ENCODE data around the gene PFAS. TPM values are rescaled to one million over a fixed set of nuclear protein-coding genes. Genes with fewer than 3 reads are reported as not detected.

Gene PFAS
- total and polyA plus RNA-seq, 2 experiments from 2014 or later: 96.1 to 168 TPM

- no peak overlapping the region for H3K4me2 ChIP-seq
- no peaks in the 10 kb centered on the region for H3F3A ChIP-seq (replicated peaks; ENCODE audit: low read depth)
- peaks cover 31% of the 10 kb centered on the region for H3K36me3 ChIP-seq (ENCODE audit: insufficient read depth)
- H3K9me2 ChIP-seq (ENCODE audit: insufficient read depth): no peaks in the 10 kb centered on the region
- H3K4me1 ChIP-seq (ENCODE audit: insufficient read depth): no peaks in the 10 kb centered on the region
- no peak overlapping the region for H2AFZ ChIP-seq
- no peak for TF ChIP-seq NANOG (IDR thresholded peaks at IDR 0.05; ENCODE audit: borderline replicate concordance)
- TF ChIP-seq, protein P1, sequence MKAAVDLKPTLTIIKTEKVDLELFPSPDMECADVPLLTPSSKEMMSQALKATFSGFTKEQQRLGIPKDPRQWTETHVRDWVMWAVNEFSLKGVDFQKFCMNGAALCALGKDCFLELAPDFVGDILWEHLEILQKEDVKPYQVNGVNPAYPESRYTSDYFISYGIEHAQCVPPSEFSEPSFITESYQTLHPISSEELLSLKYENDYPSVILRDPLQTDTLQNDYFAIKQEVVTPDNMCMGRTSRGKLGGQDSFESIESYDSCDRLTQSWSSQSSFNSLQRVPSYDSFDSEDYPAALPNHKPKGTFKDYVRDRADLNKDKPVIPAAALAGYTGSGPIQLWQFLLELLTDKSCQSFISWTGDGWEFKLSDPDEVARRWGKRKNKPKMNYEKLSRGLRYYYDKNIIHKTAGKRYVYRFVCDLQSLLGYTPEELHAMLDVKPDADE (IDR thresholded peaks at IDR 0.05): no peak
- TF ChIP-seq ZNF331 (CRISPR knock-in tag; IDR thresholded peaks at IDR 0.05; ENCODE audit: low read depth): no peak
- TF ChIP-seq EZH2 (IDR thresholded peaks at IDR 0.05; ENCODE audit: low read depth, unreplicated experiment): no peak
- TF ChIP-seq, protein P2, sequence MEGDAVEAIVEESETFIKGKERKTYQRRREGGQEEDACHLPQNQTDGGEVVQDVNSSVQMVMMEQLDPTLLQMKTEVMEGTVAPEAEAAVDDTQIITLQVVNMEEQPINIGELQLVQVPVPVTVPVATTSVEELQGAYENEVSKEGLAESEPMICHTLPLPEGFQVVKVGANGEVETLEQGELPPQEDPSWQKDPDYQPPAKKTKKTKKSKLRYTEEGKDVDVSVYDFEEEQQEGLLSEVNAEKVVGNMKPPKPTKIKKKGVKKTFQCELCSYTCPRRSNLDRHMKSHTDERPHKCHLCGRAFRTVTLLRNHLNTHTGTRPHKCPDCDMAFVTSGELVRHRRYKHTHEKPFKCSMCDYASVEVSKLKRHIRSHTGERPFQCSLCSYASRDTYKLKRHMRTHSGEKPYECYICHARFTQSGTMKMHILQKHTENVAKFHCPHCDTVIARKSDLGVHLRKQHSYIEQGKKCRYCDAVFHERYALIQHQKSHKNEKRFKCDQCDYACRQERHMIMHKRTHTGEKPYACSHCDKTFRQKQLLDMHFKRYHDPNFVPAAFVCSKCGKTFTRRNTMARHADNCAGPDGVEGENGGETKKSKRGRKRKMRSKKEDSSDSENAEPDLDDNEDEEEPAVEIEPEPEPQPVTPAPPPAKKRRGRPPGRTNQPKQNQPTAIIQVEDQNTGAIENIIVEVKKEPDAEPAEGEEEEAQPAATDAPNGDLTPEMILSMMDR (conservative IDR thresholded peaks at IDR 0.05; ENCODE audit: low read depth in 2 of 2): no peak
- no peak for TF ChIP-seq CREB1 (CRISPR knock-in tag; IDR thresholded peaks at IDR 0.05; ENCODE audit: low read depth)
- TF ChIP-seq, protein P3, sequence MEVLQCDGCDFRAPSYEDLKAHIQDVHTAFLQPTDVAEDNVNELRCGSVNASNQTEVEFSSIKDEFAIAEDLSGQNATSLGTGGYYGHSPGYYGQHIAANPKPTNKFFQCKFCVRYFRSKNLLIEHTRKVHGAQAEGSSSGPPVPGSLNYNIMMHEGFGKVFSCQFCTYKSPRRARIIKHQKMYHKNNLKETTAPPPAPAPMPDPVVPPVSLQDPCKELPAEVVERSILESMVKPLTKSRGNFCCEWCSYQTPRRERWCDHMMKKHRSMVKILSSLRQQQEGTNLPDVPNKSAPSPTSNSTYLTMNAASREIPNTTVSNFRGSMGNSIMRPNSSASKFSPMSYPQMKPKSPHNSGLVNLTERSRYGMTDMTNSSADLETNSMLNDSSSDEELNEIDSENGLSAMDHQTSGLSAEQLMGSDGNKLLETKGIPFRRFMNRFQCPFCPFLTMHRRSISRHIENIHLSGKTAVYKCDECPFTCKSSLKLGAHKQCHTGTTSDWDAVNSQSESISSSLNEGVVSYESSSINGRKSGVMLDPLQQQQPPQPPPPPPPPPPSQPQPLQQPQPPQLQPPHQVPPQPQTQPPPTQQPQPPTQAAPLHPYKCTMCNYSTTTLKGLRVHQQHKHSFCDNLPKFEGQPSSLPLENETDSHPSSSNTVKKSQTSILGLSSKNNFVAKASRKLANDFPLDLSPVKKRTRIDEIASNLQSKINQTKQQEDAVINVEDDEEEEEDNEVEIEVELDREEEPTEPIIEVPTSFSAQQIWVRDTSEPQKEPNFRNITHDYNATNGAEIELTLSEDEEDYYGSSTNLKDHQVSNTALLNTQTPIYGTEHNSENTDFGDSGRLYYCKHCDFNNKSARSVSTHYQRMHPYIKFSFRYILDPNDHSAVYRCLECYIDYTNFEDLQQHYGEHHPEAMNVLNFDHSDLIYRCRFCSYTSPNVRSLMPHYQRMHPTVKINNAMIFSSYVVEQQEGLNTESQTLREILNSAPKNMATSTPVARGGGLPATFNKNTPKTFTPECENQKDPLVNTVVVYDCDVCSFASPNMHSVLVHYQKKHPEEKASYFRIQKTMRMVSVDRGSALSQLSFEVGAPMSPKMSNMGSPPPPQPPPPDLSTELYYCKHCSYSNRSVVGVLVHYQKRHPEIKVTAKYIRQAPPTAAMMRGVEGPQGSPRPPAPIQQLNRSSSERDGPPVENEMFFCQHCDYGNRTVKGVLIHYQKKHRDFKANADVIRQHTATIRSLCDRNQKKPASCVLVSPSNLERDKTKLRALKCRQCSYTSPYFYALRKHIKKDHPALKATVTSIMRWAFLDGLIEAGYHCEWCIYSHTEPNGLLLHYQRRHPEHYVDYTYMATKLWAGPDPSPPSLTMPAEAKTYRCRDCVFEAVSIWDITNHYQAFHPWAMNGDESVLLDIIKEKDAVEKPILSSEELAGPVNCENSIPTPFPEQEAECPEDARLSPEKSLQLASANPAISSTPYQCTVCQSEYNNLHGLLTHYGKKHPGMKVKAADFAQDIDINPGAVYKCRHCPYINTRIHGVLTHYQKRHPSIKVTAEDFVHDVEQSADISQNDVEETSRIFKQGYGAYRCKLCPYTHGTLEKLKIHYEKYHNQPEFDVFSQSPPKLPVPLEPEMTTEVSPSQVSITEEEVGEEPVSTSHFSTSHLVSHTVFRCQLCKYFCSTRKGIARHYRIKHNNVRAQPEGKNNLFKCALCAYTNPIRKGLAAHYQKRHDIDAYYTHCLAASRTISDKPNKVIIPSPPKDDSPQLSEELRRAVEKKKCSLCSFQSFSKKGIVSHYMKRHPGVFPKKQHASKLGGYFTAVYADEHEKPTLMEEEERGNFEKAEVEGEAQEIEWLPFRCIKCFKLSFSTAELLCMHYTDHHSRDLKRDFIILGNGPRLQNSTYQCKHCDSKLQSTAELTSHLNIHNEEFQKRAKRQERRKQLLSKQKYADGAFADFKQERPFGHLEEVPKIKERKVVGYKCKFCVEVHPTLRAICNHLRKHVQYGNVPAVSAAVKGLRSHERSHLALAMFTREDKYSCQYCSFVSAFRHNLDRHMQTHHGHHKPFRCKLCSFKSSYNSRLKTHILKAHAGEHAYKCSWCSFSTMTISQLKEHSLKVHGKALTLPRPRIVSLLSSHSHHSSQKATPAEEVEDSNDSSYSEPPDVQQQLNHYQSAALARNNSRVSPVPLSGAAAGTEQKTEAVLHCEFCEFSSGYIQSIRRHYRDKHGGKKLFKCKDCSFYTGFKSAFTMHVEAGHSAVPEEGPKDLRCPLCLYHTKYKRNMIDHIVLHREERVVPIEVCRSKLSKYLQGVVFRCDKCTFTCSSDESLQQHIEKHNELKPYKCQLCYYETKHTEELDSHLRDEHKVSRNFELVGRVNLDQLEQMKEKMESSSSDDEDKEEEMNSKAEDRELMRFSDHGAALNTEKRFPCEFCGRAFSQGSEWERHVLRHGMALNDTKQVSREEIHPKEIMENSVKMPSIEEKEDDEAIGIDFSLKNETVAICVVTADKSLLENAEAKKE (CRISPR knock-in tag; IDR thresholded peaks at IDR 0.05): no peak
- TF ChIP-seq ZNF114 (CRISPR knock-in tag; IDR thresholded peaks at IDR 0.05): no peak
- TF ChIP-seq JUNB (IDR thresholded peaks at IDR 0.05; ENCODE audit: unreplicated experiment): no peak
- no peak for TF ChIP-seq EZH2phosphoT487 (IDR thresholded peaks at IDR 0.05; ENCODE audit: unreplicated experiment)
- TF ChIP-seq, protein P4, sequence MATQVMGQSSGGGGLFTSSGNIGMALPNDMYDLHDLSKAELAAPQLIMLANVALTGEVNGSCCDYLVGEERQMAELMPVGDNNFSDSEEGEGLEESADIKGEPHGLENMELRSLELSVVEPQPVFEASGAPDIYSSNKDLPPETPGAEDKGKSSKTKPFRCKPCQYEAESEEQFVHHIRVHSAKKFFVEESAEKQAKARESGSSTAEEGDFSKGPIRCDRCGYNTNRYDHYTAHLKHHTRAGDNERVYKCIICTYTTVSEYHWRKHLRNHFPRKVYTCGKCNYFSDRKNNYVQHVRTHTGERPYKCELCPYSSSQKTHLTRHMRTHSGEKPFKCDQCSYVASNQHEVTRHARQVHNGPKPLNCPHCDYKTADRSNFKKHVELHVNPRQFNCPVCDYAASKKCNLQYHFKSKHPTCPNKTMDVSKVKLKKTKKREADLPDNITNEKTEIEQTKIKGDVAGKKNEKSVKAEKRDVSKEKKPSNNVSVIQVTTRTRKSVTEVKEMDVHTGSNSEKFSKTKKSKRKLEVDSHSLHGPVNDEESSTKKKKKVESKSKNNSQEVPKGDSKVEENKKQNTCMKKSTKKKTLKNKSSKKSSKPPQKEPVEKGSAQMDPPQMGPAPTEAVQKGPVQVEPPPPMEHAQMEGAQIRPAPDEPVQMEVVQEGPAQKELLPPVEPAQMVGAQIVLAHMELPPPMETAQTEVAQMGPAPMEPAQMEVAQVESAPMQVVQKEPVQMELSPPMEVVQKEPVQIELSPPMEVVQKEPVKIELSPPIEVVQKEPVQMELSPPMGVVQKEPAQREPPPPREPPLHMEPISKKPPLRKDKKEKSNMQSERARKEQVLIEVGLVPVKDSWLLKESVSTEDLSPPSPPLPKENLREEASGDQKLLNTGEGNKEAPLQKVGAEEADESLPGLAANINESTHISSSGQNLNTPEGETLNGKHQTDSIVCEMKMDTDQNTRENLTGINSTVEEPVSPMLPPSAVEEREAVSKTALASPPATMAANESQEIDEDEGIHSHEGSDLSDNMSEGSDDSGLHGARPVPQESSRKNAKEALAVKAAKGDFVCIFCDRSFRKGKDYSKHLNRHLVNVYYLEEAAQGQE (IDR thresholded peaks at IDR 0.05; ENCODE audit: unreplicated experiment): no peak
- TF ChIP-seq STAT1 (IDR thresholded peaks at IDR 0.05; ENCODE audit: unreplicated experiment): no peak
- TF ChIP-seq POLR2AphosphoS5 (IDR thresholded peaks at IDR 0.05; ENCODE audit: low read depth): no peak
- DNase-seq (ENCODE audit: low spot score) (no peak), ATAC-seq (no peak)
- Mint-ChIP-seq H3K27me3 (ENCODE audit: insufficient read depth, low read depth, poor library complexity) (peaks cover 6% of the 10 kb centered on the region), H3K27ac (no peak overlapping the region), H3K9me3 (no peaks in the 10 kb centered on the region), H3K4me1 (no peaks in the 10 kb centered on the region), H3K4me3 (no peak overlapping the region), H3K36me3 (ENCODE audit: low read depth) (peaks cover 71% of the 10 kb centered on the region)
- H3K27me3 ChIP-seq (ENCODE audit: insufficient read depth): no peaks in the 10 kb centered on the region
- peaks cover 9% of the 10 kb centered on the region for H4K20me1 ChIP-seq (replicated peaks; ENCODE audit: insufficient read depth)
- no peak overlapping the region for H3K4me3 ChIP-seq
- no peaks in the 10 kb centered on the region for H3K79me2 ChIP-seq (replicated peaks; ENCODE audit: insufficient read depth)
- no peak overlapping the region for H3K27ac ChIP-seq (ENCODE audit: low read depth)
Observed at GRCh38 chr17:8234361-8235270, 14.5 kb upstream of the PFAS start.

Measured in GM23338 (cell line).